ENCODE measurements around the gene PPIE.
"Not testable (repeated sequence)": the region's sequence is repeated elsewhere in the genome, so short reads cannot be mapped to it uniquely, and the experiment has no call there.

PPIE gene

DNA sequence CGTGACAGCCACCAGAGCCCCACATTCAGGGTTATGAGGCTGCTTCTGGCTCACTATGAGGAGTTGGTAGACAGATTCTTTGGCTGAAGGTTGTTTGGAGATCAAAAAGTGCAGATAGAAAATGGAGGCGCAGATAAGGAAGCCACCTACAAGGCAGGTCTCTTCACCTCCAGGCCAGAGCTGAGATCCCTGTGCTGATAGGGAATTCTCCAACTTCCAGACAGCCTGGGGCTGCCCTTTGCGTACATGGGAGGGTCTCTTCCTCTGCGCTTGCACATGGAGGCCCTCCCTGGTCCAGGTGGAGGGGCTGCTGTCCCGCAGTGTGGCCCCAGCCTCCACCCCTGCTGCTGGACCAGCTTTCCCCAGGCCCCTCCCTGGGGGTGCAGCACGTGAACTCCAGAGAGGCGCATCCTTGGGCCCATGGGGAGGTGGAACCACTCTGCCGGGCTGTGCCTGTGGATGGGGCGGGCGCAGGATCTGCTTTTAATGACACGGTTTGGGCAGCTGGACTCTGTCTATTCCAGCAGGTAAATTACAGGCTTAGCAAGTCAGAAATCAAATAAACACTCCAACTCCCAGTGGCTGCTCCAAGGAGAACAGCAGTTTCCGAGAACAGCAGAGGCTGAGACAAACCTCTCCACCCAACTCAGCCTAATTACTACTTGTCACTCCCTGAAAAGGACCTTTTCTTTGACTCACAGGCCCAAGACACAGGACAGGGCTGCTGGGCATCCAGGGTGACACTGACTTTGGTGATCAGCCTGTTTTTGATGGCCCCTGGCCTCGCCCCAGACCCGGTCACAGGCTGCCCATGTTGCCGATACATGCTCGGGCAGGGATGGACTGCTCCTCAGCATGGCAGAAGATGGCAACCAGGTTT is 20.1 kb downstream of the PPIE start:
- no peak for DNase-seq (ENCODE audit: low read depth)

DNA sequence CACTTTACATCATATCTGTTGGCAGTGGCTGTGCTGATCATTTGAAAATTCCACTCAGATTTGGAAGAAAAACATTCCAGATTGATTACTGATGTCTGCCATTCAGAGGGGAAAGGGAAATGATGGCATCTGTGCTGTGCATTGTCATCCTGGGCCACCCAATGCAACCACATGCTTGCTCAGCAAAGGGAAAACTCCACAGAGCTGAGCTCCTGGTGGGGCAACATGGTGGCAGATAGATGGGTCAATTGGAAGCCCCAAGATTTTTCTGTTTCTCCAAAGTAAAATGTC is 20.7 kb downstream of the PPIE start:
- no peak for DNase-seq (ENCODE audit: low read depth)

DNA sequence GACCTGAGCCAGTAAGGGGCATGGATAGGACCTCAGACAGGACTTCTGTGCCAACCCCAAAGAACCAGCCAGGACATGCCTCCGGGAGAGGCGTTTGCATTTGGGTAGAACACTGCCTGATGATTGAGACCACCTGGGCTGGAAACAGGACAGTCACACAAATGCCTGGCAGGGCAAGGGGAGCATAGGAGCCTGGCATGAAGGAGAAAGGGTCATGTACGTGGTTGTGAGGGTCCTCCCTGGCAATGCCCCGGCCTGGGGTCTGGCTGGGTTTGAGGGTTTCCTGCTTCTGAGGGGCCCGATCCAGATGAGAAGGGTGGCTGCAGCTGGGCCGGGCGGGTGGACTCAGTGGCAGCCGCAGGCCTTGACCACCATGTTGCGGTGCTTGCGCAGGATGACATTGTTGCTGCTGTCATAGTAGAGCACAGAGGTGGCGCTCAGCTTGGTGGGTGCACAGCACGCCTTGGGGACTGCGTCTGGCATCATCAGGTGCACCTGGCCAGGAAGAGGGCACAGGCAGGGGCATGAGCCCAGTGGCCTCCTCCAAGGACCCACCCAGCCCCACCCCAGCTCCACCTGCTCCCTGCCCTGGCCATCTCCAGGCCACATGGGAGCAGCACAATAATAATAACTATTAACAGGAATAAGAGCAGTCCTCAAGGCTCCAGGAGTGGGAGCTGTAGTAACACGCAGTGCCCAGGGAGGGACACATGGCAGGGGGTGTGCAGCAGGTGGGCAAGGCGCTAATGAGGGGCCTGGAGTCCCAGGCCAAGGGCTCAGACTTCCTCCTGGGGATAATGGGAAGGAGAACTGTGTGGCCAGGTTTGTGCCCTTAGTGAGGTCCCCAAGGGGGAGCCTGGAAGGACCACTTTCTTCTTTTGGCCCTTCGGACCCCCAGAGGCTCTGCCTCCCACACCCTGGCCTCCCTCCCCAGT is 21.7 kb downstream of the PPIE start:
- no peak for DNase-seq (ENCODE audit: low read depth)

DNA sequence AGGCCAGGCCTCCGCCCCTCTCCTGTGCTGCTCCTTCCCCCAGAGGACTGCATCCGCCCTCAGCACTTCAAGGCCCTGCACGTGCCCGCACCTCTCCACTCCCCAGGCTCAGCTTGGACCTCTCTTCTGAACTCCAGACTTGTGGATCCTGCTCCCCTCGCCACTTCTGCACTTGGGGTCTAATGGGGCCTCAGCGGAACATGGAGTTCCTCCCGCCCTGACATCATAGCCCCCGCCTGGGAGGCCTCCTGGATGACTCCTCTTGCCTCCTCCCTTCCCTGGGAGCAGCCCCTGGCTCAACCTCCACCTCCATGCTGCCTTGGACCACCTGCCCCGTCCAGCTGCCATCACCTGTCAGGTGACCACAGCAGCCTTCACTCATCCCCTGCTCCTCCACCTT is 22.3 kb downstream of the PPIE start:
- no peak for DNase-seq (ENCODE audit: low read depth)

DNA sequence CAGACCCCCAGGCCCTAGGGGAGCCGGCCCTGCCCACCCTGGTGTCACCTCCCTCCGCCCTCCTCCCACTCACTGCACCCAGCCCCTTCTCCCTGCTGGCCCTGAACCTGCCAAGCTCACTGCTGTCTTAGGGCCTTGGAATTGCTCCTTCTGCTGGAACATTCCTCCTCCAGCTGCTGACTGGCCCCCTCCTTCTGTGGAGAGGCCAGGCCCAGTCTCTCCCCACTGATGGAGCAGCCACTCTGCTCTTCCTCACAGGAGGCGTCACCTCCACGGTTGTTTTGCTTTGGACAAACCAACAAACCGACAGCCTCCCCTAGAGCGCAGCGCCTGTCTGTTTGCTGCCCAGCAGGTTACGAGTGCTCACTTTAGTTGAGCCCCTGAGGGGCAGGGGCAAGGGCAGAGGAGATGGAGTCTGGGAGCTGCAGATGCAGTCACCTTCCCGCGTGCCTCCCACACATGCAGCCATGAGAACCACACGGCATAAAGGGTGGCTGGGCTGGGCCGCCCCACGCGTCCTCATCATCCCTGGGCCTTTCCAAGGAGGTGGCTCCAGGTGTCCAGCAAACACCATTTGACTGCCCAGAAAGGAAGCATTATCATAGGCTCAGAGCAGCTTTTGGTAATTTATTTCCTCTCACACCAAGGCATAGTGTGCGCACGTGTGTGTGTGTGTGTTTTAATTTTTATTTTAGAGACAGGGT is 23.0 kb downstream of the PPIE start:
- DNase-seq (ENCODE audit: low read depth), result no peak

DNA sequence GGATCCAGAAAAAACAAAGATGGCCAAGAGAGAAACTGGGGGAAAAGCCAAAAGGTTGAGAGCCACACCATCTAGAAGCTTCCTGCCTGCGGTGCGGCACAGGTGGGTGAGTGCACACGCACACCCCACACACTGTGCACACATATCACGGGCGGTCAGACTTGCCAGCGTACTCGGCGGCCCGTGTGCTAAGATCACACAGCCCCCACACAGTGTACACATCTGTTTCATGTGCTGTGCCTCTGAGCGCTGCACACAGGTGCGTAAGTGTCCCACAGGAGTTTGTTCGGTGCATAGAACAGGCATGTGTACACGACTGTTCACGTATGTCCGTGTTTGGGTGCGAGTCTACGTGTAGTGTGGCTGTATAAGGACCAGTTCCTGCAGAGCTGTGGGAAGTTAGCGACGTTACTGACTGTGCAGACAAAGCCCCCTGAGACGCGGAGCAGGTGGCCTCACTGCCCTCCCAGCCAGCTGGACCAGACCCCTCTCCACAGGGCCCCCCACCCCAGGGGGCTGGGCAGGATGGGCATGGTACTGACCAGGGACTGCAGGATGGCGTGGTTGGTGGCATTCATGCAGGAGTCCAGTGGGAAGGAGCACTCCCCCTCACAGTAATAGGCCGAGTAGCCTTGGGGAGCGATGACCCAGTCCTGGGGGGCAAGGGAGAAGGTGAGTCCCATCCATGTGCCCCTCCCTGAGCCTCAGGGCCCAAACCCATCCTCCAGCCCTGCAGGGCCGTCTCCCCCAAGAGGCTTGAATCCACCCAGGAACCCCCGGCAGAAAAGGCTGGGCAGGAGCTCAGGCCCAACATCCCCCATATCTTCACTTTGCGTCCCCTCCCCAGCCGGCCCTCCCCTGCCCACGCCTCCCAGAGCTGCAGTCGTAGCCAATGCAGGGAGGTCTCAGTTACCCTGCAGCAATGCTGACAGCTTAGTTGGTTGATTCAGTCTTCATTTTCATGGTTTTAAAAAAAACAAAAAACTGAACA is 24.2 kb downstream of the PPIE start:
- no peak for DNase-seq (ENCODE audit: low read depth)

DNA sequence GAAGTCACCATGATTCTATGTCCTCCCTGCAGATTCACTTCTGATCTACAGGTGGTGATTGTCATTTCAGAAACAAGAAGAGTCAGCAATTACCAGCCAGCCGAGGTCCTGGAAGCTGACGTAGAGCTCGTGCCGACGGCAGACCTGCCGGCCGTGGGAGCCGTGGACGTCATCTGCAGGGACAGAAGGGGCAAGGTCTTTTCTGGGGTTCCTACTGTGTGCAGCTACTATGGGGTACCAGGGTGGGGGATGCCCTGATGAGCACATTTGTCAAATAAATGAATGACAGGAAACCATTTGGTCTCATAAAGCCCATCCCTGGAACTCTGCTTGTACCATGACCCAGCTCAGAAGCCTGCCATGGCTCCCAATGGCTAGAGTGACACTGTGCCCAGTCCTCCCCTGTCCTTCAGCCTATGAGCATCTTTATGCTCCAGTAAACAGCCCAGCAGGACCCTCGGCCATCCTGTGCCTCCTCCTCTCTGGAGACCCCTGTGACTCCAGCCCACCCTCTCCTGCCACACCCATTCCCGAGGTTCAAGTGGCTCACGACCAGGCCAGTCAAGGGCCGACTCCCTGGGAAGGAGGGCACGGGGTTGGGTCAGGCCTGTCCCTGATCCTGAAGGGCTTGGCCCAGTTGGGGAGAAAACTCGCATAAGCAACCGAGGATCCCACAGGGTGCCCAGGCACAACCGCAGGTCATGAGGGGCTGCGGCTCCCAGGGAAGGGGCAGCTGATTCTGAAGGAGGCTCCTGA is 25.1 kb downstream of the PPIE start:
- not testable (repeated sequence) for DNase-seq (ENCODE audit: low read depth)

DNA sequence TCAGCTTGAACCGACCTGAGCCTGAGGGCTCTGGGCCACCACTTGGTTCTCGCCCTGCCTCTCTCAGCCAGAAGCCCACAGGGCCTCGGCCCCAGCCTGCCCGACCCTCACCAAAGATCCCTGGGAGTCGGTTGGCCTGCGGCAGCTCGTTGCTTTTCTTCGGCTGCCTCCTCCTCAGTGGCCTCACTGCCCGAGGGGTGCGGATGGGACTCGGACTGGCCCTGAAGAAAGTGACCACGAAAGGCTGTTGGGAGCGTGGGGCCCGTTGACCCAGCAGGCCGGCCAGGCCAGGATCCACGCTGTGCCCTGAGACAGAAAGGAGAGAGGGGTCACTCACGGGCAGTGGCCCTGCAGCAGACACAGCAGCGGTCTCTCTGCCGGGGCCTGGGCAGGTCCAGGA is 25.8 kb downstream of the PPIE start:
- not testable (repeated sequence) for DNase-seq (ENCODE audit: low read depth)

DNA sequence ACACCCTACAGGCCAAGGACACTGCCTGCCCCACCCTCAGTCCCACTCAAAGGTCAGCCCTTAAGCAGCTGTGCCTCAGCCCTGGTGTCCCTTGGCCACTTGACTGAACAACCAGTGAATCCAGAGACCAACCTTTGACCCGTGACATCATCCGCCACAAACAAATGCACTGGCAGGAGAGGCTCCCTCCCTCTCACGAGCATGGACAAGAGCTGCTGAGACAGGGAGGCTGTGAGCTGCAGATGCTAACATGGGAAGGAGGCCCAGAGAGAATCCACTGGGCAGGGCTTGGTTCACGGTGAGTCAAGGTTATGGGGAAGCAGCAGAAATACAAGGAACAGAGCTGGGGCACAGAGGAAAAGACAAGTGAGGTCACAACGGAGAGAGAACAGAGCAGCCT is 27.8 kb downstream of the PPIE start:
- DNase-seq (ENCODE audit: low read depth), result not testable (repeated sequence)

DNA sequence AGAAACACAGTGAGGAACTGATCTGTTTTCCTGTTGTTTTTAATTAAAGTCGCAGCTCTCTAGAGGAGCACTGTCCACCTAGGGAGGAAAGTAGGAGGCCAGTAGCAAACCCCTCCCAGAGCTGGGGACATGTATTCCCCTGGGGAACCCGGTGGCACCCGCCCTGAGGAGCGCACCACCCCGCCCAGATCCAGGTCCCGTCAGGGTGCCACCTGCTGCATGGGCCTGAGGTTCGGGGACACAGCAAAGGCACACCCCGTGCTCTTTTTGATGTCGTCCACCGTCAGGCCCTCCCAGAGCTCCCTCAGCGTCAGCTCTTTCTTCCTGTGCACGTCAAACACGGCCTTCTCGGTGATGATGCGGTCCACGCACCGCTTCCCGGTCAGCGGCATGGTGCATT is 30.8 kb downstream of the PPIE start:
- DNase-seq (ENCODE audit: low read depth), result not testable (repeated sequence)

DNA sequence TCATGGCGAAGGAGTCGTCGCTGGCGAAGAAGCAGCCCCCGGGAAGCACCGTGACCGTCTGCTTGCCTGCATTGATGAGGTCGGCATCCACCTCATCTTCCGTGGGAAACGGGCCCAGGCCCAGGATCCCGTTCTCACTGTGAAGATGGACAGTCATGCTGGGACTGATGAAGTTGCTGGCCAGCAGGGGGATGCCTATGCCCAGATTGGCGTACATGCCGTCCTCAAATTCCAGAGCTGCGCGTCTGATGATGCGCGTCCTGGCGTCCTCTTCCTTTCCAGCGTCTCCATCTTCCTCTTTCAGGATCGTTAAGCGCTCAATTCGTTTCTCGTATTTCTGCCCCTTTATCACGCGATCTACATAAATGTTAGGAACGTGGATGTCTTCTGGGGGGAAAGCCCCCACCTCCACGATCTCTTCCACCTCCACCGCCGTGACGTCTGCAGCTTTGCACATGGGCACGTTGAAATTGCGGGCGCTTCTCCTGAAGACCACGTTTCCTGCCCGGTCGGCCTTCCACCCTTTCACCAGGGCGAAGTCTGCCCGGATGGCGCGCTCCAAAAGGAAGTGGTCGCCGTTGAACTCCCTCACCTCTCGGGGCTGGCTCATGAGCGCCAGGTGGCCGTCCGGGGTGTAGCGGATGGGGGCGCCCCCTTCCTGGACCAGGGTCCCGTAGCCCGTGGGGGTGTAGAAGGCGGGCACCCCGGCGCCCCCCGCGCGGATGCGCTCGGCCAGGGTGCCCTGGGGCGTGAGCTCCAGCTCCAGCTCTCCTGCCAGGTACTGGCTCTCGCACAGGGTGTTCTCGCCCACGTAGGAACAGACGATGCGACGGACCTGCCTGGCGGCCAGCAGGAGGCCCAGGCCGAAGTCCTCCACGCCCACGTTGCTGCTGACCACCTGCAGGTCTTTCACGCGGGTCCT is 31.7 kb downstream of the PPIE start:
- not testable (repeated sequence) for DNase-seq (ENCODE audit: low read depth)

DNA sequence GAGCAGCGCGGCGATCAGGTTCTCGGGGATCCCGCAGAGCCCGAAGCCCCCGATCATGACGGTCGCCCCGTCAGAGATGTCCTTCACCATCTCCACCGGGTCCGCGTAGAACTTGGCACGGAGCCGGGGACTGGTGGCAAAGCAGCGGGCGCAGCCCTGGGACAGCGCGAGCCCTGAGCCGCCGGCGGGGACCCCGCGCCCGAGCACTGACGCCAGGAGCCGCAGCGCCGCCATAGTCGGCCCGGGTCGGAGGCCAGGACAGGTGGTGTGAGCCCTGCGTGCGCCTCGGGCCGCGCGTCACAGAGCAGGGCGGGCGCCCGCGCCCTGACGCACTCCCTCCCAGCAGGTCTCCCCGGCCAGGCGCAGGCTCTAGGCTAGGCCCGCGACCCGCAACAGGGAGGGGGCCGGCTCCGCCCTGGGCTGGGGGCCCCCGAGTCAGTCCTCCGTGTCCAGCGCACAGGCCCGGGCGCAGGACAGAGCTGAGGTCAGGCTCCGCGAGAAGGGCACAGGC is 32.4 kb downstream of the PPIE start, which contains the start of gene OXCT2:
TSS of gene OXCT2 (minus strand) at position 327 of the 511 bp plus-strand sequence. CDS start at position 234, 93 bp downstream.
- DNase-seq (ENCODE audit: low read depth), result not testable (repeated sequence)

DNA sequence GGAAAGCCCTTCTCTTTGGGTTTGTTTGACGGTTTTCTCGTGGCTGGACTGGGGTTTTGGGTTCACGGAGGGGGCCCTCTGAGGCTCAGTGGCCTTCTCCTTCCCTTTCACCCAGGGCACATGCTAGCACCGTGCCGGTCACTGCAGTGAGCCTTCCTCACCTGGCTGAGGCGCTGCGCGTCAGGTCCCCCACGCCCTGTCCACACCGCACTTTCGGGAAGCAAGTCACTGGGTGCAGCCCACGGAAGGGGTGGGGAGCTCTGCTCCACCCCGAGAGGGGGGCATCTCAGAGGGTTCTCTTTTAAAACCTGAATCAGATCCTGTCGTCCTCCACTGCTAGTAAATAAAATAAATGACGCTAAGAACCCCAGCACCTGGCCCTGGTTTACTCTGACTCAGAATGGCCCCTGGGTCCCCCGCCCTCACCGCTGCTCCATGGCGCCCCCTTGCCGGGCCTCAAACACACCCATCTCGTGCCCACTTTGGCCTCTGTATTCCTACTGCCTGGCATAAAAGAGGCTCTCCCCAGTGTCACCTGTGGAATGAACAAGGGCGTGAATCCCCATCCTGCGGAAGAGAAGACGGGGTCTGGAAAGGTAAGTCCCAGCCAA is 34.8 kb downstream of the PPIE start:
- not testable (repeated sequence) for DNase-seq (ENCODE audit: low read depth)

DNA sequence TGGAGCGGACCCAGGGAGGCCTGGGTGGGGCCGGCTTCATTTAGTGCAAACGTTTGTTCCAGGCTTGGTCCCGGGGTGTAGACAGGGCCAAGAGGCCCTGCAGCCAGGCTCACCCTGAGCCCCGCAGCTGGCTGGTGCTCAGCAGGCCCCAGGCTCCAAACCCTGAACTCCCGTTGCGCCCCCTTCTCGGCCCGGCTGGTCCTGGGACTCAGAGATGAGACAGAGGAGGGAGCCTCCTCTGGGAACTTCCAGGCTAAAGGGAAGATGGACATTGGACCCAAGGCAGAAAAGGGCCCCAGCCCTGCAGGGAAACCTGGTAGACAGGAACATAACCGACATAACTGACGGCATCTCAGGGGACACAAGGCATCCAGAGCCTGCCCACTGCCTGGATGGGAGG is 36.5 kb downstream of the PPIE start:
- not testable (repeated sequence) for DNase-seq (ENCODE audit: low read depth)

DNA sequence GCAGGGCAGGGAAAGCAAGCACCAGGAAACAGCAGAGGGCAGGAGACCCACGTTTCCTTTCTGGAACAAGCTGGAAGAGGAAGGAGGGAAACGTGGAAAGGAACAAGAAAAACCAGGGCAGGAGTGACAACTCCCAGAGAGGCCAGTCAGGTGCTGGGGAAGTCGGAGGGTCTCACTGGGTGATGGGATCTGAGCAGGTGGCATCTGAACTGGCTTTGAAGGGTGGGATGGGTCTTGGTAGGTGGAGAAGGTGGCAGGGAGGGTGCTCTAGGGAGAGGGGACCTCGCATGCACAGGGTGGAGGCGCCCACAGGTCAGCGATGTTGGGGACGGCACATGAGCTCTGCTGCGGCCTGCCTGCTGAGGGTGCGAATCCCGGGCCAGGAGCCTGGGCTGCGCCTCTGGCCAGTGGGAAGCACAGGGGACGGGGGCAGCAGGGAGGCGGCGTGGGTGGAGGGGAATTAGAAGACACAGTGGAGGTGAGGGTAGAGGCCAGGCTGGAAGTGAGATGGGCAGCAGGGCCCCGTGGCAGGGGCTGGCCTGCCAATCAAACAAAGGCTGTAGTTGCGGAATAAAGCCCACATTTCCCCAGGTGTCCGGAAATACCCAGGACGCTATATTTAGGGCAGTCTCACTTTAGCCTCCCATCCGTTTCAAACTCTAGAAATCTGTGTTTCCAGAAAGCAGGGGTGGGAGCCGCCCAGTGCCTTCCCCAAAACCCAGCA is 37.2 kb downstream of the PPIE start:
- not testable (repeated sequence) for DNase-seq (ENCODE audit: low read depth)

DNA sequence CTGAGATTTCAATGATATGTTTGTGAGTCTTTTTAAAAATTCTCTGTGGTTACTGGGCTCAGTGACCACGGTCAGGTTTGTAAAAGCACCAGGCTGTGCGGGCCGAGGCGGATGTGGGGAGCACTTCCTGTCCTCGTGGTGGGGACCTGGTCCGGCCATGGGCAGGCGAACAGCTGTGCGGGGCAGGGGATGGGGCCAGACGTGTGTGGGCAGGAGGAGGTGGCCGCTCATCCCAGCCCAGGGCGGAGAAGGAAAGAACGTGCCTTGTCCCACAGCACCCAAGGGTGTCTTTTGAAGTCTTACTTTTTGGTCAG is 37.7 kb downstream of the PPIE start:
- no peak for DNase-seq (ENCODE audit: low read depth)

DNA sequence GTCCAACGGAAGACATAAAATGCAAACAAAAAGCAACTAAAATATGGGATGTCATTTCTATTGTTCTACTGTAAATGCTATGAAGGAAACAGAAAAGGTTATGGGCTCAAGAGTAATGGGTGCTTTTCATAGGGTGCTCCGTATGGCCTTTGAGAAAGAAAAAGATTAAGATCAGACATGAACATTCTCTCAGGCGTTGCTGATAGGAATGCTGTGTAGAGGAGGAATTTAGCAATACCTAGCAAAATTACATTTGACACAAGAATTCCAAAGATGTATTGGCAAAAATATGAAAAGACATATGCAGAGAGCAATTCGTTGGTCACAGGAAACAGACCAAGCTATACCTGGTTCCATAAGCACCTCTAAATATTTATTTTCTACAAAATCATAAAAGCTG is 38.2 kb downstream of the PPIE start:
- DNase-seq (ENCODE audit: low read depth), result no peak

DNA sequence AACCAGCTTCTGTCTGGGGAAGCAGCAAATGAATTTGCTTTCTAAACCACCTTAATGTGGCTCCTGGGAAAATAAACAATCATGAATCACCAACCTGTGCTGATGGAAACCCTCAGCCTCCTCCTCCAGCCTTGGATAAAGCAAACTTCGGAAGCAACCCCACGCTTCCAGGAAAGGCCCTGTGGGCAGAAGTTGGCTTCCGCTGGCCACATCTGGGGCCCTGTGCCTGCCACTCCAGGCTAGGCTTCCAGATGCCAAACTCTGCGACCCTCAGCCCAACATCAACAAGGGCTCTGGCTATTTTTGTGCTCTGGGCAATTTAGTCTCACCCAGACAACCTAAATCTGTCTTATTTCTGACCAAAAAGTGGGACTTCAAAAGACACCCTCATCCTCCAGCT is 38.6 kb downstream of the PPIE start:
- no peak for DNase-seq (ENCODE audit: low read depth)
